Mucosa of gallbladder (tissue), 1 donor: ENCODE measurements around the gene CTXN3. TPM values are rescaled to one million over a fixed set of nuclear protein-coding genes. Genes with fewer than 3 reads are reported as not detected.

Experiments
- DNase-seq: peaks from one replicate; pipeline ENCODE4 v3.0.0-alpha.2; 2020; ENCODE audit warnings: low spot score
- total RNA-seq: library from RNA; stranded (reverse); gene quantifications from one replicate; pipeline ENCODE4 v1.2.1, GENCODE V29; 2021
- donor health status: DM: no; HTN: no; CAD: no.

Gene CTXN3
- not detected for total RNA-seq

DNA sequence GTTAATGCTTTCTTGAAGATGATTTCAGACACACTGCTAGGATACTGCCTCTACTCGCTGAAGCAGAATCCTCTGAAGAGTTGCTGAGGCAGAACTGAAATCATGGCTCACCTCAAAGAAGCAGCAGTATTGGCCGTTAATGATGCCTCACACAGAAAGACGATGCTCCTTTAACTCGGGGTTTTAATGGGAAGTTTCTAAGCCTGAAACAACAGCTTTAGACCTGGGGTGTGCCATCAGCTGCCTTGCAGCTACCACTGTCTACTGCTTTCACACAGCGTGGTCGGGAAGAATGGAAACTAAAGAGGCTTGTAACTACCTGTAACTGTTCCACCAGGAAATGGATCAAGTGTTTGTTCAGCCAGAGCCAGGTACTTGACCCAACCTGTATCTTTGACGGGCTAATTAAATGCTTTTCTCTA, at the start of gene CTXN3:
CTXN3 (plus strand) TSS at position 65 of the 422 bp plus-strand sequence. CDS start 8,440 bp downstream, outside the sequence.
- no peak for DNase-seq

DNA sequence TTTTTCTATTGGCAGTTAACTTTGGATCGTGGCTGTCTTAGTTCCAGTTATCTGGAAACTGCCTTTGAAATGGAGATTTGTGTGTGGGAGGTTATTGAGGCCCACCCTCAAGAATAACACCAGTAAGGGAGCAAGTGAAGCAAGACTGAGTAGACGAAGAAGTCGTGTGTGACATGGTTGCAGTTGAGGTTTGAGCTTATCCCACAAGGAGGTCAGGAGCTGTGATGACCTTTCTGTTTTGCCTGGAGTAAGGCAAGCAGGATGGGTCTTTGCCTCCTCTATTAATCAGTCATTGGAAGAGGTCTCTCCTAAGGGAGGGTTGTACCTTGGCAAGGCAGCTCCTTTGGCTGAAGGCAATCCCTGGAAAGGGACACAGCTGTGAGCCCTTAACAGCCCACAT, 49.6 kb upstream of the CTXN3 start:
- DNase-seq = no peak

GRCh38 chr5:127599847-127600246, 49.0 kb upstream of the CTXN3 start:
- no peak for DNase-seq

GRCh38 chr5:127601111-127601510, 47.8 kb upstream of the CTXN3 start:
- DNase-seq = no peak

DNA sequence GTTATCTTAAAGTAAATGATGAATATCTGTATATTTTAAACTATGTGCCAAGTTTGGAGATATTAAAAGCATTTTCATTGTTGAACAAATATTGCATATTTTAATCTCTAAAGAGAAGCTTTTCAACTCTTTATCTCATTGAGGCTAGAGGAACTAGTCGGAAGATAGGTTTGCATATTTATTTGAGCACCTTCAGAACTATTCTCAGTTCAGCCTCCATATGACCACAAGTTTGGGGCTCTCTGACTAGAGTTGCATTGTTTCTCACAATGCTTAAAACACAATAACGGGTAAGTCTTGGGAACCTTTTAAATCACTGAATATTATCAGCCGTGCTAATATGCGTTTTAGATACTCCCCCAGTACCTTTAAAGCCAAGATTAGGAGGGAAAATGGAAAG, 47.3 kb upstream of the CTXN3 start:
- no peak for DNase-seq

- DNase-seq = no peak
Observed at GRCh38 chr5:127602481-127602880, 46.4 kb upstream of the CTXN3 start.

DNA sequence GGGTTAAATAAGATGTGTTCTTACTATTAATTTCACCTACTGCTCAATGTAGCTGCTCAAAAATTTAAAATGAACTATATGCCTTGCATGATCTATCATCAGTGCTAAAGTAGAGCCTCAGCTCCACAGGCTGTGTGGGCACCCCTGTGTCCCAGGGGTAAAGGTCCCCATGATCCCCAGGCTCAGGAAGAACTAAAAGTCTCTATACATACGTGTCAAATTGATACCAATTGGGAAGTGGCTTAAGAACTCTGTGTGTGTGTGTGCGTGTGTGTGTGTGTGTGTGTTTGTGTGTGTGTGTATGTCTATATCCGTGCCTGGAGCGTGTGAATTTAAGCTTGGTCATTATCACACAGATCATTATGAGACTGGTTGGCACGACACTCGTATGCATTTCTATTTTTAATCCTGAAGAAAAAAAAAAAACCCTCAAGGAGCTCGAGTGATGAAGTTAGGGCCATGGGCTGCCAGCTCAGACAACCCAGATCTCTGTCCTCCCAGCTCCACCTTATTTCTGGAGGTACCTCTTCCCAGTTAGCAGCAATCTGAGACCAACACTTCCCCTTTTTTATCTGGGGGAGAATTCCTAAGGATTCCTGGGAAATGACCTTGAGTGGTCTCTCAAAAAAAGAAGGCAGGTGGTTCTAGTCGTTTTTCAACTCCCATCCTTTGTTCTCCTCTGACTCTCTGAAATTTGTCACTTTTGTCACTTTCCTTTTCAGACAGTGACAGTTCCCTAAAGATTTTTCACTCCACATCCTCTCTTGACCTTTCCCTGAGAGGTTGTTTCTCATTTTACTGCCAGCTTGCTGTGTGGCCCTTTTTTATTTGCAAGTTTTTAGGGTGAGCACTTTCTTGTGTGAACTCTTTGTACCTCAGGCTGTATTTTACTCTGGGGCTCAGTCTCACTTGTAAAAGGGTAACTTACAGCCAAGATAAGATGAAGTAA, 45.7 kb upstream of the CTXN3 start:
- no peak for DNase-seq

DNA sequence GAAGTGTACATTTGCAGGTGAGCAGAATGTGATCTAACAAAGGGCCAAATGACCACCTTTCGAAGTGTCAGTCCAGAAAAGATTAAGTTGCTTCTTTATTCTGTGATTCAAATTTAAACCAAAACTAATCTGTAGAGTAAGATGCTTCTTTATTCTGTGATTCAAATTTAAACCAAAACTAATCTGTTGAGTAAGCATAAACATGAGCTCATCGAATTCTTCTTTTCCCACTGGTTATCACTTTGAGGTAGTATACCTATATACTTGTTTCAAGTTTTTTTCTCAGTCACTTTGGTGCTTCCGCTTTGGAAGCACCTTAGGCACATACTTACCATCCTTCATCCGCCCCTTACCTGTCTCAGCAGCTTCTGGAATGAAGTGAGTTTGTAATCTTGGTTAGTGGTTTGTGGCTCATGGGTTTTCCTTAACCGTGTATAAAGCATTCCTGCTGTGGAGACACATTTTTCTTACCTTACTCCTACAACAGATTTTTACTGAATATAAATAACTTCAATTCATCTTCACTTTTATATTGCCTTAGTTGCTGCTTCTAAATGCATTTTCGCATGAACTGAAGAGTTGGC, 40.7 kb upstream of the CTXN3 start:
- no peak for DNase-seq

GRCh38 chr5:127609011-127609410, 39.9 kb upstream of the CTXN3 start:
- DNase-seq = no peak

DNA sequence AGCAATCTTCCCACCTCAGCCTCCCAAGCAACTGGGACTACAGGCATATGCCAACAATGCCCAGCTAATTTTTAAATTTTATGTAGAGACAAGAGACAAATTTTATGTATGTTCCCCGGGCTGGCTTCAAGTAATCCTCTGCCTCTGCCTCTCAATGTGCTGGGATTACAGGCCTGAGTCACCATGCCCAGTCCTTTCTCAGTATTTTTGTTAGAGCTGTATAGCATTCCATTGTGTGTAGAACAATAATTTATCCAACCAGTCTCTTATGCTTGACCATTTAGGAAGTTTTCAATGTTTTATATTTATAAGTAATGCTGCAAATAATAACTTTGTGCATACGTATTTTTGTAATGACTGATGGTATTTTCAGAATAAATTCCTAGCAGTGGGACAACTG, 38.9 kb upstream of the CTXN3 start:
- no peak for DNase-seq

DNA sequence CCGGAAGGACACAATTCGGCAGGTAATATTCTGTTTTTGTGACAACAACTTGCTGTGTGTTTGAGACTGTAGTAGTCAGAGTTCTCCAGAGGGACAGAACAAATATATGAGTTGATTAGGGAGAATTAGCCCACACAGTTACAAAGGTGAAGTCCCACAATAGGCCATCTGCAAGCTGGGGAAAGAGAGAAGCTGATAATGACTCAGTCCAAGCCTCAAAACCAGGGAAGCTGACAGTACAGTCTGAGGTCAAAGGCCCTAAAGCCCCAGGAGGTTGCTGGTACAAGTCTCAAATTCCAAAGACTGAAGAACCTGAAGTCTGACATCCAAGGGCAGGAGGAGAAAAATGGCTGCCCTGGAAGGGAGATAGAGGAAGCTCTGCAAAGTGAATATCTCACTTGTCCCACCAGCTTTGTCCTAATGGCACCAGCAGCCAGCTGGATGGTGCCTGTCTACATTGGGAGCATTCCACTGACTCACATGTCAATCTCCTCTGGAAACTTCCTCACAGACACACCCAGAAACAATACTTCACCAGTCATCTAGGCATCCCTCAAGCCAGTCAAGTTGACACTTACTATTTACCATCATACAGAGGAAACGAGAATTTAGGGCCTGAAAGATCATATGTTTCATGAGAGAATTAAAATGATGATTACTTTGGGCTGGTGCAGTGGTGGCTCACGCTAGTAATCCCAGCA, 36.3 kb upstream of the CTXN3 start:
- DNase-seq = no peak

DNA sequence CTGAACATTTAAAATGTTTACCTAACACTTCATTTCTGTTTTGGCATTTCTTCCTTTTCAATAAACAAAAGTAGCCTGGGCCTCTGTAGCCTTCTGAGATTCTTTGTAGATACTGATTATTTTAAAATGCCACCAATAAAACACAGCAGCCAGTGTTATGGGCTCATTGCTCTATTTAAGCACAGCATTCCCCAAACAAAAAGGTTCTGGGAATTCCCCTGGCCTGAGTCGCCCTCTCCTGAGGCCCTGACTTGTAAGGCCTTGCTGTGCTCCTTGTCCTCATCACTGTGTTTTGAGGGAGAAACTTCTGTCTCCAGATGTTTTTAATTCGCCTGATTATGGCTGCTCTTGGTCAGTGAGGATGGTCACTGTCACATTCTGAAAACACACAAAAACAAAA, 33.0 kb upstream of the CTXN3 start:
- no peak for DNase-seq

DNA sequence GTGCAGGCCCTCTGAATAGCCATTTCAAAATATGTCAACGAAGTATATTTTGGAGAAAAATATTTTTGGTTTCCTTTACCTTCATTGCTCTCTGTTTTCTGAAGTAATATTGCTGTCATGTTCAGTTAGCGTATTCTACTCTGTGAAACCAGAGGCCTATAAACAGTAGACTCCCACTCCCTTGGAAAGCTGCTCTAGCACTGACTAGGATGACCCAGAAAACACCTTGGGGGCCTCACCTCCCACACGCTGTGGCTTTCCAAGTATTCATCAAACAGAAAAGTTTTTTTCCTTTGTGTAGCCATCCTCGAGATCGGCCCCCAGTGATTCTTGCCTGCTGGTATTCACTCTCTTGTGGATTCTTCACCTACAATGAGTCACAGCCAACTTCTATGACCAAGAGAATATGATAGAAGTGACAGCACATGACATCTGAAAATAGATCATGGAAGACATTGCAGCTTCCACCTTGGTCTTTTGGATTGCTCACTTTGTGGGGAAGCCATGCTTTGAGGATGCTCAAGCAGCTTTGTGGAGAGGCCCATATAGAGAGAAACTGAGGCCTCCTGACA, 28.9 kb upstream of the CTXN3 start:
- DNase-seq = no peak

- no peak for DNase-seq
Observed at GRCh38 chr5:127621601-127622325, 27.1 kb upstream of the CTXN3 start.

DNA sequence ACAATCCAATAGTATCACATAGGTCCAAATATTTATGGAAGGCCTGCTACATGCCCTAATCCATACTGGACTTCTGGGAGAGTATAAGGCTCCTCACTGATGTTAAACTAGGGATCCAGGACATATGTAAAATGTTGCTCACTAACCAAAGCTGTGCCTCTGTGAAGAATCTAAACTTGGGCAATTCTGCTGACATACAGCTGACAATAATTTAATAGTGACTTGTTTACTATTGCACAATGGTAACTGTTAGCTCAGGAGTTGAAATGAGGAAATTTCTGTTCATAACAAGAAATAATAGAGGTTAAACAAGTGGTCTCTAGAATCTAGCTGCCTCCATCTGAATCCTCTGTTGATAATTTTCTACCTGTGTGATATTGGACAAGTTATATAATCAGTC, 14.9 kb upstream of the CTXN3 start:
- no peak for DNase-seq

GRCh38 chr5:127639828-127640227, 9.1 kb upstream of the CTXN3 start:
- DNase-seq = no peak

DNA sequence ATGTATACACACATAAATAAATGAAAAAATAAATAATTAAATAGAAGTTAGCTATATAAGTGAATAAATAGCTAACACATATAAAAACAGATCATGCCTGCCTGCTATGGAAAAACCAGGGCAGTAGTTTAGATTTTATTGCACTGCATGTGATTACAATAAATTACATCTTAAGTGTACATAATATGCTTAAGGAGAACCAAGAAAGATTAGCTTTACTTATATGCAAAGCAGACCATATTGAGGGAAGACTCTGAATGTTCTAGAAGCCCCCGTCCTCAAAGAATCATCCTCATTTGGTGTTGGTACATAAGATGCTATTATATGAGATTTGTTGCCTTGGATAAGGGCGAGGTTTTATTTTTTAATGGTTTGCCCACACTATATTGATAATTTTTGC, 5.9 kb upstream of the CTXN3 start:
- no peak for DNase-seq

GRCh38 chr5:127643607-127644006, 5.3 kb upstream of the CTXN3 start:
- DNase-seq = no peak

GRCh38 chr5:127645300-127645726, 3.6 kb upstream of the CTXN3 start:
- no peak for DNase-seq

- DNase-seq = no peak
Observed at GRCh38 chr5:127647361-127647958, 1.4 kb upstream of the CTXN3 start.

DNA sequence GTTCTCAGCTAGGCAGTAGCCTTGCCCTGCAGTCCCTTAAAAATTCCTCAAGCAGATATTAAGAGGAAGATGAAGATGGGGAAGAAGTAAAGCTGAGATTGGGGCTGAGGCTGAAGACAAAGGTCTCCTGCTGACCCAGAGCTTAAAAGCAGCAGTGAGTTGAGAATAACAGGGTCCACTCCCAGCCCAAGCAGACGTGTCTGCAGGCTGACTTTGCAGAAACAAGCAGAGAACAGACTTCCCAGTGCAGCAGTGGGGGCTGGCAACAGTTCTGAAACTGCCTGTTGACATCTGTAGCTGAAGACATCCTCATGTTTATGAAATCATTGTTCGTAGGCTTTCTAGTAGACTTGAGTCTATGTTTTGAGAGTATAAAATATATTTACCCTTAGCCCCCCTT, 1.1 kb downstream of the CTXN3 start:
- peak; percentile 34 for DNase-seq
